H1 (cell line): ENCODE results near the gene UBALD1. TPM values are rescaled to one million over a fixed set of nuclear protein-coding genes. Genes with fewer than 3 reads are reported as not detected.
A peak's percentile ranks its signal among the peaks of the same experiment; 100 is the strongest.

ENCODE experiments used
- CBX8 ChIP-seq: fragments of 300-800, 300-1000 bp; sonication (generic); IDR thresholded peaks from 2 replicates; pipeline ENCODE4 v1.7.1; 2016; ENCODE audit warnings: low read depth, low read length, borderline replicate concordance
- CHD7 ChIP-seq: fragments of 300-600 bp; sonication (generic); IDR thresholded peaks from 2 replicates; pipeline ENCODE4 v1.7.1; 2012; ENCODE audit warnings: low read length, moderate library complexity, mild to moderate bottlenecking, inconsistent platforms; ENCODE audit not compliant: insufficient replicate concordance
- FOSL1 ChIP-seq: IDR thresholded peaks from 2 replicates; pipeline ENCODE4 v1.6.1; 2011; ENCODE audit warnings: mild to moderate bottlenecking, low read depth, low read length, moderate library complexity; ENCODE audit not compliant: insufficient read depth
- KDM1A ChIP-seq: fragments of 200-600, 300-600 bp; sonication (generic); IDR thresholded peaks from 2 replicates; pipeline ENCODE4 v1.7.1; 2016; ENCODE audit warnings: mild to moderate bottlenecking, low read length, borderline replicate concordance
- MAX ChIP-seq: IDR thresholded peaks from 2 replicates; pipeline ENCODE4 v1.6.1; 2012; ENCODE audit warnings: inconsistent platforms
- POLR2AphosphoS5 ChIP-seq: IDR thresholded peaks from 2 replicates; pipeline ENCODE4 v1.6.1; 2011; ENCODE audit warnings: low read depth, low read length
- TAF1 ChIP-seq: IDR thresholded peaks from 2 replicates; pipeline ENCODE4 v1.6.1; 2011; ENCODE audit warnings: mild to moderate bottlenecking, low read depth, low read length
- TBP ChIP-seq: IDR thresholded peaks from 2 replicates; pipeline ENCODE4 v1.6.1; 2011; ENCODE audit warnings: low read depth, low read length, improper control_type of control experiment
- YY1 ChIP-seq: IDR thresholded peaks from 2 replicates; pipeline ENCODE4 v1.6.1; 2011; ENCODE audit warnings: low read depth, mild to moderate bottlenecking, low read length
- polyA plus RNA-seq, 7 experiments: library from polyadenylated mRNA; depleted of rRNA in 3 of 7; stranded (reverse) in 5 of 7; unstranded in 2 of 7; fragments of >200 nt in 5 of 7; fragments of 200-250 nt in 2 of 7; gene quantifications; 1 replicate in 5 of 7; 2 replicates in 1 of 7; 4 replicates in 1 of 7; pipeline versions ENCODE4 v1.2.1 to v1.2.3, GENCODE V29; 2011 to 2013; ENCODE audit warnings: missing spikeins in 2 of 7, mixed read lengths in 2 of 7
- total RNA-seq: library from RNA; stranded (reverse); fragmentation: NEBNext Ultra II Directional; extraction: Animal tissue kit (Norgen Biotek cat#: 25700); gene quantifications from 2 replicates; pipeline ENCODE4 v1.2.1, GENCODE V29; 2021

The UBALD1 gene
- total and polyA plus RNA-seq, 2 of the 8 experiments (the other 6 are each of a cell fraction or from before 2014, with no cell fraction given): 28.6 to 62.0 TPM

- no peak for TF ChIP-seq CHD7
- TF ChIP-seq MAX: peak; percentile 88
- TF ChIP-seq YY1: no peak
- TF ChIP-seq POLR2AphosphoS5: peak; percentile 76; the same call in 1 of the 2 replicates
- peak; percentile 74; the same call in 1 of the 2 replicates for TF ChIP-seq KDM1A
- TF ChIP-seq TBP: no peak
- TF ChIP-seq TAF1: 0 out of 2 replicates have a peak, but pooled peaks have one; percentile 11
- TF ChIP-seq CBX8: no peak
- TF ChIP-seq FOSL1: no peak
Measured at GRCh38 chr16:4613636-4614570, 785 bp downstream of the UBALD1 start (continued).
